ENCODE data around the gene SKIL. TPM values are rescaled to one million over a fixed set of nuclear protein-coding genes. Genes with fewer than 3 reads are reported as not detected.

SKIL gene
- polyA plus RNA-seq, 3 donors = 3.4 to 16.0 (median 13.3) TPM

DNA sequence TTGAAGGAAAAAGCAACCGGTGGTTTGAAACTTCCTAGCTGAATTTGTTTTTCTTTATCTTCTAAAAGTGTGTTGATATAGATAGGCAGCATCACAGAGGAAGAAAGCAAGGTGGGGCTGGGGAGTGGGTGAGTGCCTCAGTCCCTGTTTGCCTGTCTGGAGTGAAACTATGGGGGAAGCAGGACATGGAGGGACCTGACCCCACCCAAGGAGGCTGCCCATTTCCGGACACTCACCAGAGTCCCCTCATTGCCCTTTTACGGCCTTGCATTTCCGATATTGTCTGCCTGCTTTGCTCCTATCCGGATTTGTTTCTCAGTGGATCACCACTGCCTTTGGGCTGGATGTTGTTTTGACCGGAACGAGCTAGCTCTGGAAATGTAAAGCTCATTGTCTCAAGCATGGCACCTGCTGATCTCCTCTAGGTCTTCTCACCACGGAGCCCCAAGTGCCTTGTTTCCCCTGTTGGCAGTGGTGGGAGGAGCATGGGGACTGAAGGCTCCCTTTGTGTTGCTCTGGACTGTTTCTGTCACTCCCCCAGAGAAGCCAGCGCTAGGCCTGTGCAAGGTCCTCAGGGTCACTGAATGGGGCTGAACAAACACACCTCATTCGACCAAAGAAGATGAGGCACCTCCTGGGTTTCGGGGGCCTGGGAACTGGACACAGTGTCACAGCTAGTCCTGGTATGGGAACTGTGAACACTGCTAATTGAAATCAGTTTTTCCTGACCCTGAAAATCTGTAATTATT is 68.2 kb downstream of the SKIL start:
- H3K27ac ChIP-seq (ENCODE audit: low read depth, low read length) = no peak overlapping the region
- 65 to 79% (median 73%) methylated on average over 11 of the region's 11 CpGs for WGBS, 3 donors

DNA sequence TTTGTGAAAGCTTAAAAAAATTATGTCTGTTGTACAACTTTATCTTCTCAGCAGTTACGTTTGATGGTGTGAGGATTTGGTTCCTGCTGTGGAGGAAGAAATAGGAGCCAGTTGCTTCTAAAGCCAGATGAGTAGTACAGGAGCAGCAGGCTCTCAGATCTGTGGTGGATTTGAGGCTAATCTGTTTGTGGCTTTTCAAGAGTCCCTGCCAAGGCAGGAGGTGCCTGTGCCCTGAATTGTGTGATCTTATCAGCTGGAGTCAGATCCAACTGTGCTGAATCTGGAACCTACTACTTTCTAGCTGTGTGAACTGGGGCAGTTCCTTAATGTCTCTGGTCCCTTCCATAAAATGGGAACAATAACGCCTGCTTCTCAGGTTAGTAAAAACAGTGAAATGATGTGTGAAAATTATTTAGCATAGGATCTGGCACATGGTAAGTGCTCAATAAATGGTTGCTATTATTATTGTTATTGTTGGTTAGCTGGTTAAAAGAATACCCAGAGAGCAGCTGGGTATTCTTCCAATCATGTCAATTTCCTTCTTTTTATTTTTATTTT is 68.8 kb downstream of the SKIL start:
- WGBS, 3 donors = 64 to 82% (median 74%) methylated on average over 2 of the region's 2 CpGs
- no peak overlapping the region for H3K27ac ChIP-seq (ENCODE audit: low read depth, low read length)

DNA sequence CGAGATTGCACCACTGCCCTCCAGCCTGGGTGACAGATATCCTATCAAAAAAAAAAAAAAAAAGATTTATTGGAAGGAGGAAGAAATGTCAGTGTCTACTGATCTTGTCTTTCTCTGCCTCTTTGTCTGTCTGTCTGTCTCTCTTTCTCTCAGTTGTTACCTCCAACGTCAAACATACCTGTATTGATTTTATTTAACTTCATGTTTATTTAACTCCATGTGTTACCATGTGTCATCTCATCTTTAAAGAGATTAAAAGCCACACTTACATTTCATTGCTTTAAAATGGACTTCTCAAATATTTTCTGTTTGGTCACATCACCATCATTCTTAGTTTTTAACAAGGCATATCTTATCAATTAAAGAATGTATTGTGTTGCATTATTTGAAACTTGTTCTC is 70.6 kb downstream of the SKIL start:
- WGBS, 3 donors = 69 to 83% (median 83%) methylated on average over 2 of the region's 2 CpGs
- H3K27ac ChIP-seq (ENCODE audit: low read depth, low read length) = no peak overlapping the region

GRCh38 chr3:170429050-170429449 is 71.5 kb downstream of the SKIL start:
- WGBS, 3 donors = 79 to 97% (median 81%) methylated on average over 1 of the region's 1 CpG
- no peak overlapping the region for H3K27ac ChIP-seq (ENCODE audit: low read depth, low read length)

- 95 to 96% (median 95%) methylated on average over 3 of the region's 3 CpGs for WGBS, 3 donors
- no peak overlapping the region for H3K27ac ChIP-seq (ENCODE audit: low read depth, low read length)
Measured at GRCh38 chr3:170431054-170431453, 73.5 kb downstream of the SKIL start.

- 96 to 97% (median 97%) methylated on average over 12 to 14 of the region's 14 CpGs for WGBS, 3 donors
- no peak overlapping the region for H3K27ac ChIP-seq (ENCODE audit: low read depth, low read length)
Measured at GRCh38 chr3:170432416-170432815, 74.9 kb downstream of the SKIL start.

DNA sequence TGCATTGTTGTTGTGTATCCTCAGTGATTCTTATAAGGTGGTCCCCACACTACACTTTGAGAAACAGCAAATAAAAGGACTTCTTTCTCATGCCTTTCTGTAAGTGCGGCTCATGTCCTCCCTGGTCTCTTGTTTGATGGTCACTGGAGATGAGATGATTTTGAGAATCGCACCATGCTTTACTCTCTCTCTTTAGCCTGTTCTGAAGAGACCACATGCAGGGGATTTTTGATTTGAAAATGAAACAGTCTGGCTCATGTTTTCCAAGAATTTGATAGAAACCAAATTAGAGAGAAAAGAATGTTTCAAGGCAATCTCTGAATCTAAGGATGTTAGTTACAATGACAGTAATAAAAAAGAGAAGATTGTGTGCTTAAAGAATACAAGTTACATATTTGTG is 79.2 kb downstream of the SKIL start:
- no peak overlapping the region for H3K27ac ChIP-seq (ENCODE audit: low read depth, low read length)
- WGBS, 3 donors = 94 to 97% (median 96%) methylated on average over 2 of the region's 2 CpGs

DNA sequence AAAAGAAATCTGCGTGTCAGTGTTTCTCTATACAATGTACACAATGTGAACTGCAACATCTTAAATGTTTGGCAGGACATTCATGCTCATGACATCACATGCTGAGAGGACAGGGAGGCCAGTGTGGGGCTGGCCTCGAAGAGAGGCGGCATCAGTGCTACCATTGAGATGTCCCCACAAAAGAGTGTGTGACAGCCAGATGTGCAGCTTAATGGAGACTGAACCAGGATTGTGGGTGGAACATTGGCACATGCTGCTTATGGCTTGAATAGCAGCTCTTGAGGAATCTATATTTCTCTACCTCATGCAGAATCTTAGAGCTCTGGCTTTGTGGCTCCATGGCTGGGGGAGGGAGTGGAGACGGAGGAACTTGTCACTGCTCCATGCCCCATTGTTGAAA is 79.7 kb downstream of the SKIL start:
- H3K27ac ChIP-seq (ENCODE audit: low read depth, low read length) = no peak overlapping the region
- whole genome bisulfite sequencing, 3 donors = 82 to 93% (median 88%) methylated on average over 4 of the region's 4 CpGs

GRCh38 chr3:170437696-170438407 is 80.3 kb downstream of the SKIL start:
- WGBS, 3 donors = 67 to 77% (median 76%) methylated on average over 10 of the region's 10 CpGs
- no peak overlapping the region for H3K27ac ChIP-seq (ENCODE audit: low read depth, low read length)

DNA sequence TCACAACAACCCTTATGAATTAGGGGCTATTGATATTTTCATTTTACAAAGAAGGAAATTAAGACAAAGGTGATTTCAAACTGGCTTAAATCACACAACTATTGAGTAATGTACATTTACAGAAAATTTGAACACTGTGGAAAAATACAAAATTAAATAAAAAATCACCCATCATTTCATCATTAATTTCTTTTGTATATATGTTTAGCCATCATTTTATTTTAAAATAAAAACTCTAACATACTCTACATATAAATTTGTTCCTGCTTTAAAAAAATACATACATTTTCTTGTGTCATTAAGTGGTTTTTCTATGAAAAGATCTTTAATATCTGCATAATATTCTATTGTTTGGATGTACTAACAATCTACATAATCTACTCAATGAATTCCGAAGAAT is 81.3 kb downstream of the SKIL start:
- WGBS, 3 donors = 90 to 95% (median 91%) methylated on average over 1 of the region's 1 CpG
- H3K27ac ChIP-seq (ENCODE audit: low read depth, low read length) = no peak overlapping the region

DNA sequence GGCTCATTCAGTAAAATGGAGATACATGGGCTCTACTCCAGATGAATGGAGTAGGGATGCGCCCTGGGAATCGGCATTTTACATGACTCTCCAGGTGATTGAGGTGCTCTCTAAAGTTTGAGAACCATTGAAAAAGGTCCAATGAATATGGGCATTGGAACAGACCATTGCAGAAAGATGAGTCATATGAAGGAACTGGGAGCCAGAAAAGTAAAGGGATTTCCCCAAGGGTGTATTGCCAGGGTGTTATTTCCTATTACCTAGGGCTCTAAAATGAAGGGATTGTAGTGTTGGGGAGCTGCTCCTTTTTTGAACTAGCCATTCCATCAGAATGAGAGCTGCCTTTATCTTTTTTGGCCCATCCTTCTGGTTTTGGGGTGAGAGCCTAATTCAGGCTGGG is 82.8 kb downstream of the SKIL start:
- no peak overlapping the region for H3K27ac ChIP-seq (ENCODE audit: low read depth, low read length)
- WGBS, 3 donors = 88 to 92% (median 91%) methylated on average over 2 of the region's 2 CpGs

GRCh38 chr3:170441412-170441811 is 83.9 kb downstream of the SKIL start:
- WGBS, 3 donors = 91 to 95% (median 93%) methylated on average over 4 of the region's 4 CpGs
- H3K27ac ChIP-seq (ENCODE audit: low read depth, low read length) = no peak overlapping the region

DNA sequence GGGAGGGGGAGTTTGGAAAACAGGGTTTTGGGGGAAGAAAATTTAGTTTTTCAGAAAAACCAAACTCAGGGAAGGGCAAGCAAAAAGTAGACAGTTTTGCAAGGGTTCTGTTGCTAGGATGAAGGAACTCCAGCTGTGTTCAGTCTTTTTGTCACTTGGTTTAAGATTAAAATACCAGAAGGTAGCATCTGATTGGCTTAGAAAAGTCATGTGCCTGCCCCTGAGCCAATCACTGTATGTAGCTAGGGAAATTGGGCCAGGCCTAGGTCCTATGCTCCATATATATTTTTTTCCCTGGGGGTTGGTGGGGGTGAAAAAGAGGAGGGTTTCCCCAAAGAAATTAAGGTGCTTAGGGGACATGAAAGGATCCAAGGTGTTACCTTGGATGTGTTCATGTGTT is 85.4 kb downstream of the SKIL start:
- H3K27ac ChIP-seq (ENCODE audit: low read depth, low read length) = no peak overlapping the region

GRCh38 chr3:170443457-170443856 is 85.9 kb downstream of the SKIL start:
- no peak overlapping the region for H3K27ac ChIP-seq (ENCODE audit: low read depth, low read length)

Other genes starting within 250 kb of the SKIL start
- gene PHC3, start 176.0 kb upstream of the SKIL start, polyA plus RNA-seq = 1 to 10 TPM; 3.7 to 9.4 (median 8.9) TPM
- 10 to 100 TPM in 1 of 3 donors, 1 to 10 TPM in 2; 4.8 to 12.8 (median 8.3) TPM for gene PRKCI, start 135.3 kb upstream of the SKIL start, polyA plus RNA-seq
- gene CLDN11, start 61.2 kb downstream of the SKIL start, polyA plus RNA-seq = 10 to 100 TPM in 2 of 3 donors, 1 to 10 TPM in 1; 2.0 to 28.2 (median 16.4) TPM
- gene SLC7A14, start 228.4 kb downstream of the SKIL start, polyA plus RNA-seq = under 1 TPM; under 0.01 to 0.15 (median 0.11) TPM

Data from adipose tissue (tissue), 3 donors.